GM19239 (cell line): ENCODE results near the gene HPCA.
A peak's percentile ranks its signal among the peaks of the same experiment; 100 is the strongest.

ENCODE experiments used
- DNase-seq: peaks from one replicate; pipeline ENCODE4 v3.0.0; 2011; ENCODE audit warnings: low spot score; ENCODE audit not compliant: insufficient read length
- FAIRE-seq: peaks from 2 replicates; lab custom pipeline; 2011; peaks lifted over from hg19 to GRCh38; lab: Jason Lieb, UNC

HPCA gene

GRCh38 chr1:32888134-32888533 lies 1.8 kb downstream of the HPCA start:
- FAIRE-seq (no peak), DNase-seq (no peak)

- DNase-seq (no peak), FAIRE-seq (no peak)
Measured at GRCh38 chr1:32888677-32889420, 2.6 kb downstream of the HPCA start.

- no peak for DNase-seq
- FAIRE-seq, result no peak
Measured at GRCh38 chr1:32889731-32890278, 3.5 kb downstream of the HPCA start.

- DNase-seq (no peak), FAIRE-seq (no peak)
Measured at GRCh38 chr1:32890516-32891240, 4.4 kb downstream of the HPCA start.

GRCh38 chr1:32891241-32891570 lies 4.9 kb downstream of the HPCA start:
- DNase-seq, result no peak

GRCh38 chr1:32891630-32892029 lies 5.3 kb downstream of the HPCA start:
- FAIRE-seq, result no peak

More at GRCh38 chr1:32891241-32891570, 4.9 kb downstream of the HPCA start:
- no peak for FAIRE-seq

GRCh38 chr1:32892368-32893197 lies 6.3 kb downstream of the HPCA start:
- DNase-seq, result peak; percentile 78
- no peak for FAIRE-seq

More at GRCh38 chr1:32891630-32892029, 5.3 kb downstream of the HPCA start:
- DNase-seq, result no peak

GRCh38 chr1:32893198-32894018 lies 7.1 kb downstream of the HPCA start:
- no peak for DNase-seq
- FAIRE-seq, result no peak

GRCh38 chr1:32894019-32894600 lies 7.8 kb downstream of the HPCA start:
- no peak for FAIRE-seq
- no peak for DNase-seq

GRCh38 chr1:32894681-32895080 lies 8.4 kb downstream of the HPCA start:
- FAIRE-seq, result no peak
- no peak for DNase-seq

- no peak for DNase-seq
- no peak for FAIRE-seq
Measured at GRCh38 chr1:32895325-32896215, 9.3 kb downstream of the HPCA start.

GRCh38 chr1:32896451-32896850 lies 10.2 kb downstream of the HPCA start:
- FAIRE-seq (no peak), DNase-seq (no peak)

GRCh38 chr1:32897082-32898049 lies 11.1 kb downstream of the HPCA start:
- no peak for FAIRE-seq
- DNase-seq, result no peak

GRCh38 chr1:32898056-32898455 lies 11.8 kb downstream of the HPCA start:
- FAIRE-seq (no peak), DNase-seq (no peak)

GRCh38 chr1:32898958-32899357 lies 12.7 kb downstream of the HPCA start:
- no peak for DNase-seq
- no peak for FAIRE-seq

GRCh38 chr1:32899586-32900296 lies 13.4 kb downstream of the HPCA start:
- FAIRE-seq, result no peak
- no peak for DNase-seq
